ENCODE results near the gene ITGAX.
A peak's percentile ranks its signal among the peaks of the same experiment; 100 is the strongest.

The ITGAX gene

DNA sequence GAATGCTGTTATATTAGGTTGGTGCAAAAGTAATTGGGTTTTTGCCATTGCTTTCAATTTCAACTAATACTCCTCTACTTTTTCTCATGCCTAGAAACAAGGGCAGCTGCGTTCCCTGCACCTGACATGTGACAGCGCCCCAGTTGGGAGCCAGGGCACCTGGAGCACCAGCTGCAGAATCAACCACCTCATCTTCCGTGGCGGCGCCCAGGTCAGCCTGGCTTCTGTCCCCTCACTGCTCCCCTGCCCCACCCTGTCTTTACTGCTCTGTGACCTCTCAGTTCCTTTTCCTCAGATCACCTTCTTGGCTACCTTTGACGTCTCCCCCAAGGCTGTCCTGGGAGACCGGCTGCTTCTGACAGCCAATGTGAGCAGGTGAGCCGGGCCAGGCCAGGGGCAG lies 21.7 kb downstream of the ITGAX start:
- DNase-seq (ENCODE audit: low read depth) = no peak
- TF ChIP-seq, protein P1, sequence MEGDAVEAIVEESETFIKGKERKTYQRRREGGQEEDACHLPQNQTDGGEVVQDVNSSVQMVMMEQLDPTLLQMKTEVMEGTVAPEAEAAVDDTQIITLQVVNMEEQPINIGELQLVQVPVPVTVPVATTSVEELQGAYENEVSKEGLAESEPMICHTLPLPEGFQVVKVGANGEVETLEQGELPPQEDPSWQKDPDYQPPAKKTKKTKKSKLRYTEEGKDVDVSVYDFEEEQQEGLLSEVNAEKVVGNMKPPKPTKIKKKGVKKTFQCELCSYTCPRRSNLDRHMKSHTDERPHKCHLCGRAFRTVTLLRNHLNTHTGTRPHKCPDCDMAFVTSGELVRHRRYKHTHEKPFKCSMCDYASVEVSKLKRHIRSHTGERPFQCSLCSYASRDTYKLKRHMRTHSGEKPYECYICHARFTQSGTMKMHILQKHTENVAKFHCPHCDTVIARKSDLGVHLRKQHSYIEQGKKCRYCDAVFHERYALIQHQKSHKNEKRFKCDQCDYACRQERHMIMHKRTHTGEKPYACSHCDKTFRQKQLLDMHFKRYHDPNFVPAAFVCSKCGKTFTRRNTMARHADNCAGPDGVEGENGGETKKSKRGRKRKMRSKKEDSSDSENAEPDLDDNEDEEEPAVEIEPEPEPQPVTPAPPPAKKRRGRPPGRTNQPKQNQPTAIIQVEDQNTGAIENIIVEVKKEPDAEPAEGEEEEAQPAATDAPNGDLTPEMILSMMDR (IDR thresholded peaks at IDR 0.05; ENCODE audit: insufficient read depth, low read depth, low read length, missing control alignments) = no peak
- H3K4me3 ChIP-seq (ENCODE audit: low read length) = no peak overlapping the region

DNA sequence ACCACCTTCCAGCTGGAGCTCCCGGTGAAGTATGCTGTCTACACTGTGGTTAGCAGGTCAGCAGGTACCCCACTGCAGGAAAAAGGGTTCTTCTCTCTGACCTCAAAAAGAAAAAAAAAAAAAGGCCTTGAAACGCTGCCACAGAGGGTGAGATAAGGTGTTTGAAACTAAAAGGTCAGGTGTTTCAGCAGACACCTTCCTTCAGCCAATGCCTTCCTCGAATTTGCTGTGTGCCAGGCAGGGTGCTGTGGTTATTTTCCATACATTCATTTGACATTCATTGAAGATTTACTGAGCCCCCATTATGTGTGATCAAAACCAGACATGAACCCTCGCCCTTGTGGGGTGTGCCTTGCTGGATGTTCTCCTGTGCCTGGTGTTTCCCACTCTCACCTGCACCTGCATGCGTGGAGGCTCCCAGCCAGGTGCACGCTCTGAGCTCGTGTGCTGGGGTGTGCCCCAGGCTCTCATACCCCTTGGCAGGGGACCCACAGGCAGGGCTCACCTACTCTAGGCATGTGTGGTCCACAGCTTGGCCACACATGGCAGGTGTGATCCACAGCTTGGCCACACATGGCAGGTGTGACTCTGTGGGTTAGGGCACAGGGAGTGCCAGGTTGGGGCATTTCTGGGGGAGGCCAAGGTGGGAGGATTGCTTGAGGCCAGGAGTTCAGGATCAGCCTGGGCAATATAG lies 22.4 kb downstream of the ITGAX start:
- no peak for DNase-seq (ENCODE audit: low read depth)
- TF ChIP-seq, protein P1 (IDR thresholded peaks at IDR 0.05; ENCODE audit: insufficient read depth, low read depth, low read length, missing control alignments) = no peak
- H3K4me3 ChIP-seq (ENCODE audit: low read length) = no peak overlapping the region

DNA sequence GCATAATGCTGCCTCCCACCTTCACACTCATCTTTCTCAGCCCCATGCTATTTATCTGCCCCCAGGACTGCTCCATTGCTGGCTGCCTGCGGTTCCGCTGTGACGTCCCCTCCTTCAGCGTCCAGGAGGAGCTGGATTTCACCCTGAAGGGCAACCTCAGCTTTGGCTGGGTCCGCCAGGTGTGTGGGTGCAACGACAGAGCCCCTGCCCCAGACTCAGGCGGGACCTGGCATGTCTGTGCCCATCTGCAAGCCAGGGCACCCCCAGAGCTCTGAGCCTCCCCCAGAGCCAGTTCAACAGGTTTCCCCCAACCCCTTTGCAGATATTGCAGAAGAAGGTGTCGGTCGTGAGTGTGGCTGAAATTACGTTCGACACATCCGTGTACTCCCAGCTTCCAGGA lies 25.2 kb downstream of the ITGAX start:
- no peak overlapping the region for H3K4me3 ChIP-seq (ENCODE audit: low read length)
- DNase-seq (ENCODE audit: low read depth) = no peak
- TF ChIP-seq, protein P1 (IDR thresholded peaks at IDR 0.05; ENCODE audit: insufficient read depth, low read depth, low read length, missing control alignments) = no peak

DNA sequence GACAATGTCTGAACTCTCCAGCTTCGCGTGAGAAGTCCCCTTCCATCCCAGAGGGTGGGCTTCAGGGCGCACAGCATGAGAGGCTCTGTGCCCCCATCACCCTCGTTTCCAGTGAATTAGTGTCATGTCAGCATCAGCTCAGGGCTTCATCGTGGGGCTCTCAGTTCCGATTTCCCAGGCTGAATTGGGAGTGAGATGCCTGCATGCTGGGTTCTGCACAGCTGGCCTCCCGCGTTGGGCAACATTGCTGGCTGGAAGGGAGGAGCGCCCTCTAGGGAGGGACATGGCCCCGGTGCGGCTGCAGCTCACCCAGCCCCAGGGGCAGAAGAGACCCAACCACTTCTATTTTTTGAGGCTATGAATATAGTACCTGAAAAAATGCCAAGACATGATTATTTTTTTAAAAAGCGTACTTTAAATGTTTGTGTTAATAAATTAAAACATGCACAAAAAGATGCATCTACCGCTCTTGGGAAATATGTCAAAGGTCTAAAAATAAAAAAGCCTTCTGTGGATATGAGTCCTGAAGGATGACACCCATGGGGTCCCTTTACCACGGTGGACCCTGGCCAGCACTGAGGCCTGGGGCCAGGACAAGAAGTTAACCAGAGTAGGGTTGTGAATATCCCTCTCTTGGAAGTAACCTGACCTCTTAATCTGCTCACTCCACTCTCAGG lies 27.6 kb downstream of the ITGAX start:
- no peak overlapping the region for H3K4me3 ChIP-seq (ENCODE audit: low read length)
- TF ChIP-seq, protein P1 (IDR thresholded peaks at IDR 0.05; ENCODE audit: insufficient read depth, low read depth, low read length, missing control alignments) = peak; percentile 62
- peak; percentile 46 for DNase-seq (ENCODE audit: low read depth)

DNA sequence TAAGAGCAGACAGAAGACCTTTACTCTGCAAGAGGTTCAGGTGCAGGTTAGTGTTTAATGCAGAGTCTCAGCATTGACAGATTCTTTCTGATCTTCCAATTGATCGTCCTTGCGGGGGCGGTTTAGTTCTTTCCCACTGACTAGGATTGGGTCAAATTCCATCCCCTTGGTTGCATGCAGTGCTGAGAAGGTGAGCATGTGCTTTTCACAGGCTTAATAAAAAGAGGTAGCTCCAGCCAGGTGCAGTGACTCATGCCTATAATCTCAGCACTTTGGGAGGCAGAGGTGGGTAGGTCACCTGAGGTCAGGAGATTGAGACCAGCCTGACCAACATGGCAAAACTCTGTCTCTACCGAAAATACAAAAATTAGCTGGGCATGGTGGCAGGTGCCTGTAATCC lies 30.7 kb downstream of the ITGAX start:
- DNase-seq (ENCODE audit: low read depth) = no peak
- H3K4me3 ChIP-seq (ENCODE audit: low read length) = no peak overlapping the region
- TF ChIP-seq, protein P1 (IDR thresholded peaks at IDR 0.05; ENCODE audit: insufficient read depth, low read depth, low read length, missing control alignments) = no peak

DNA sequence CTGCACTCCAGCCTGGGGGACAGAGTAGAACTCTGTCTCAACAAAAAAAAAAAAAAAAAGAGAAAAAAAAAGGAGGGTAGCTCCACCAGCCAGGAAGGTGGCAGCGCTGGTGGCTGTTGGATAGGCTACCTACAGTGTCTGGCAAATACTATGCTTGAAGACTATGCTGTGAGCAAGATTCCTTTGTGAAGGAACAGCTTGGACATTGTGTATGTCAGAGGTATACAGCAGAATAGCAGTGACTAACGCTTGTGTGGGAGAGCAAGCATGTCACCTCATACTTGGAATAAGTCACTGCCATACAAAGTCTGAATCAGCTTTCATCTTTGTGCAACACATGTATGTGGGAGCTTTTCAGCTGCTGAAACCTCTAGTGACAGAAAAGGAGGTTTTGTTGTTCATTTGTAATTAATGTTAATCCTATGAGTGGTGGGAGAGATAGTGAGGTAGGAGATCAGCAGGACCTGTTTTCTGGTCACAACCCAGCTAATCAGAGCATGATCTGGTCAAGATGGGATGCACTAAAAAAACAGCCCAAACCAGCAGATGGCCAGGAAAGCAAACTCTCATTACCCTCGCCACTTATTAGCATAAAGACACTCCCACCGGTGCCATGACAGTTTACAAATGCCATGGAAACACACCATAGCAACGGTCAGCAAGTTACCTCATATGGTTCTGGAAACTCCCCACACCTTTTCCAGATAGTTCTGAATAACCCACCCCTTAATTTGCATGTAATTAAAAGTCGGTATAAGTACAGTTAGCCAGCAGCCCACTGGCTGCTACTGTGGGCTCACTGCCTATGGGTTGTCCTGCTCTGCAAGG lies 31.4 kb downstream of the ITGAX start:
- TF ChIP-seq, protein P1 (IDR thresholded peaks at IDR 0.05; ENCODE audit: insufficient read depth, low read depth, low read length, missing control alignments) = no peak
- no peak overlapping the region for H3K4me3 ChIP-seq (ENCODE audit: low read length)
- DNase-seq (ENCODE audit: low read depth) = peak; percentile 77
